Endothelial cell (in vitro differentiated cells): ENCODE data around the gene CDYL2. TPM values are rescaled to one million over a fixed set of nuclear protein-coding genes. Genes with fewer than 3 reads are reported as not detected.

Experiments used
- DNase-seq: peaks from one replicate; pipeline ENCODE4 v3.0.0; 2021; ENCODE audit warnings: low spot score
- H3K27ac Mint-ChIP-seq: one replicate; pipeline ENCODE4 v1.8.0; 2021; ENCODE audit warnings: mixed read lengths, inconsistent platforms; ENCODE audit not compliant: unreplicated experiment
- H3K27me3 Mint-ChIP-seq: one replicate; pipeline ENCODE4 v1.8.0; 2021; ENCODE audit warnings: mild to moderate bottlenecking, moderate library complexity, mixed read lengths, inconsistent platforms; ENCODE audit not compliant: unreplicated experiment
- H3K36me3 Mint-ChIP-seq: one replicate; pipeline ENCODE4 v1.8.0; 2021; ENCODE audit warnings: mild to moderate bottlenecking, low read depth, mixed read lengths, inconsistent platforms; ENCODE audit not compliant: unreplicated experiment
- H3K4me1 Mint-ChIP-seq: one replicate; pipeline ENCODE4 v1.8.0; 2021; ENCODE audit warnings: mild to moderate bottlenecking, mixed read lengths, inconsistent platforms; ENCODE audit not compliant: unreplicated experiment
- H3K4me3 Mint-ChIP-seq: one replicate; pipeline ENCODE4 v1.8.0; 2021; ENCODE audit warnings: mild to moderate bottlenecking, mixed read lengths, inconsistent platforms; ENCODE audit not compliant: unreplicated experiment
- H3K9me3 Mint-ChIP-seq: one replicate; pipeline ENCODE4 v1.8.0; 2021; ENCODE audit warnings: mixed read lengths, inconsistent platforms; ENCODE audit not compliant: unreplicated experiment
- CTCF ChIP-seq: fragments of 200-600 bp; sonication (generic); IDR thresholded peaks from one replicate; pipeline ENCODE4 v1.5.0; 2021; ENCODE audit warnings: antibody characterized with exemption; ENCODE audit not compliant: unreplicated experiment
- total RNA-seq: library from RNA; stranded (reverse); fragmentation: NEBNext Ultra II Directional; extraction: Animal tissue kit (Norgen Biotek cat#: 25700); gene quantifications from one replicate; pipeline ENCODE4 v1.2.1, GENCODE V29; 2021; ENCODE audit not compliant: unreplicated experiment

Gene CDYL2
- total RNA-seq, 1 donor from 2014 or later = 26.6 TPM

DNA sequence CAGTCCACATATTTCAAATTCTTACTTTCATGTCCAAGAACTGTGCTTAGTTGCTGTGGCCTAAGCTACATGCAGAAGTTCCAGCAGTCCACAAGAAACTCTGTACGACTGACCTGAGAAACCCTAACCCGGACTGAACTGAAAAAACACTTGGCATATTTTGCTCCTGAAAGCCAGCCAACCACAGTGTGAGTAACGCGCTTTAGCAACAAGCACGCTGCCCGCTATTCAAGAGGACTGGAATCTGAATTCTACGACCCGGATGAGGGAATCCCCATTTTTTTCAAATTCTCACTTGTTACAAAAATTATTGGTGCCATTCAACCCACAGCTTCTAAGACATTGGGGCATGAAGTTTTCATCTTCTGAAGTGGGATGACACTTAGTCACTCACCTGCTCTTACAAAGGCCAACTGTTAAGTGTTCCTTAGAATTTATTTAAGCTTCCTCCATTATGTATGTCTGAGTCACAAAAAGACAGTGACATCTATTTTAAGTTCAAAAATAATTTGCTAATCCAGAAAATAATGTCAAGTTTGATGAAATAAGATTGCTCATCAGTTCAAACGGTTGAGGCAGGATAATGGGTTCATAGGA lies 78.7 kb downstream of the CDYL2 start:
- Mint-ChIP-seq H3K36me3 (peaks cover 5% of the 10 kb centered on the region), H3K27me3 (peaks cover 2% of the 10 kb centered on the region), H3K27ac (no peak overlapping the region), H3K4me1 (no peaks in the 10 kb centered on the region), H3K4me3 (no peak overlapping the region), H3K9me3 (no peaks in the 10 kb centered on the region)
- no peak for TF ChIP-seq CTCF
- DNase-seq = no peak

DNA sequence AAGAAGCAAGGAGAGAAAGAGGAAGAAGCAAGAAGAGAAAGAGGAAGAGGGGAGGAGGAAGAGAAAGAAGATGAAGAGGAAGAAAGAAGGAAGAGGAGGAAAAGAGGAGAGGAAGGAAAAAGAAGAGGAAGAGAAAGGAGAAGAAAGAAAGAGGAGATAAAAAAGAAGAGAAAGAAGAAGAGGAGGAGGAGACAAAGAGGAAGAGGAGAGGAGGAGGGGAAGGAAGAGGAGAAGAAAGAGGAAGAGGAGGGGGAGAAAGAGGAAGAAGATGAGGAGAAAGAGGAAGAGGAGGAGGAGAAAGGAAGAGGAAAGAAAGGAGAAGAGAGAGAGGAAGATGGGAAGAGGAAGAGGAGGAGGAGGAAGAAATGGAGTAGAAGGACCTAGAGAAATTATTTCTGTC lies 80.4 kb downstream of the CDYL2 start:
- Mint-ChIP-seq H3K4me3 (no peak overlapping the region), H3K27ac (no peak overlapping the region), H3K9me3 (no peaks in the 10 kb centered on the region), H3K27me3 (peaks cover 2% of the 10 kb centered on the region), H3K4me1 (peaks cover 6% of the 10 kb centered on the region), H3K36me3 (peaks cover 5% of the 10 kb centered on the region)
- DNase-seq = no peak
- no peak for TF ChIP-seq CTCF

DNA sequence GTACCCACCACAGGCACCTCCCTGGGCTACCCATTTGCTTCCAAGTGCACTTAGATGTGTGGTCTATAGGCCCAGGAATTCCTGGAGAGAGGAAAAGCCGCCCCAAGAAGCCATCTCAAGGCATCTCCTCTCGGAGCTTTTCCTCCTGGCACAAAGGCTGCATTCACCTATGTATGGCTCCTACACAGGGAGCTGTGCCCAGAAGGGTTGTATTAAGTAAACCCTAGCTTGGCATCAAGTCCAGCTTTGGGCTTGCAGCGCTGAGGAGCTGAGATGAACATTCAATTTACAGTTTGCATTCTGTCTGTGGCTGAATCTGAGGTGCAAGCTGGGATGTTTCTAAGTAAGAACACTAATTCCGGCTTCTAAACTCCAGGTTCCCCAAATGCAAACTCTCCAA lies 81.3 kb downstream of the CDYL2 start:
- Mint-ChIP-seq H3K27me3 (peaks cover 2% of the 10 kb centered on the region), H3K27ac (no peak overlapping the region)

GRCh38 chr16:80720804-80721371 lies 83.5 kb downstream of the CDYL2 start:
- no peak overlapping the region for H3K27ac Mint-ChIP-seq
- H3K4me1 Mint-ChIP-seq = peaks cover 10% of the 10 kb centered on the region
- H3K9me3 Mint-ChIP-seq = no peaks in the 10 kb centered on the region
- no peak for DNase-seq
- H3K27me3 Mint-ChIP-seq = peaks cover 2% of the 10 kb centered on the region
- H3K4me3 Mint-ChIP-seq = no peak overlapping the region
- no peak for TF ChIP-seq CTCF
- H3K36me3 Mint-ChIP-seq = peaks cover 5% of the 10 kb centered on the region

More for the DNA sequence above, 81.3 kb downstream of the CDYL2 start:
- no peak for TF ChIP-seq CTCF
- peaks cover 10% of the 10 kb centered on the region for H3K4me1 Mint-ChIP-seq
- H3K4me3 Mint-ChIP-seq = no peak overlapping the region
- no peaks in the 10 kb centered on the region for H3K9me3 Mint-ChIP-seq
- no peak for DNase-seq
- peaks cover 5% of the 10 kb centered on the region for H3K36me3 Mint-ChIP-seq

DNA sequence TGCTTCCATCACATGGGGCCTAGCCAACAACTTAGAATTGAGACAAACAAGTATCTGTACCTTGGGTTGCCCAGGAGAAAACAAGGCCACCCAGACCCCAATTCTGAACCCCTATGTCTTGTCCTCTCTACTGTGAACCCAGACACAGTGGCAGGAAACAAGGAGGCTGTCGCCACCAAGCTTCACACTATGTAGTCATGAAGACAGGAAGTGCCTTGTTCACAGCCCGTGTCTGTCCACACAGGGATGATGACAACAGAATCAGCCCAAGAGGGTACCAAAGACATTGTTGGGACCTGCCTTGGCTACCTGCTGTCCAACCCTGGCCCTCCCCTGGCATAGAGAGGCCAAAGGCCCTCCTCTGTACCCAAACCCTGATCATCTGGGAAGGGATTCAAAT lies 84.8 kb downstream of the CDYL2 start:
- Mint-ChIP-seq H3K4me3 (no peak overlapping the region), H3K27ac (no peak overlapping the region), H3K27me3 (peaks cover 2% of the 10 kb centered on the region), H3K9me3 (no peaks in the 10 kb centered on the region), H3K36me3 (peaks cover 5% of the 10 kb centered on the region), H3K4me1 (peaks cover 10% of the 10 kb centered on the region)
- no peak for DNase-seq
- no peak for TF ChIP-seq CTCF
